CD4-positive, alpha-beta memory T cell (primary cell): Measurements from ENCODE around the gene POP4. TPM values are rescaled to one million over a fixed set of nuclear protein-coding genes. Genes with fewer than 3 reads are reported as not detected.
"Not testable (repeated sequence)": the region's sequence is repeated elsewhere in the genome, so short reads cannot be mapped to it uniquely, and the experiment has no call there.

Experiments used
- CTCF ChIA-PET: fragments of 350-600 bp; sonication (Branson Sonifier 250); formaldehyde crosslinking; loops from one replicate; lab custom pipeline; 2021; ENCODE audit warnings: inconsistent platforms; ENCODE audit not compliant: partially characterized antibody; lab: Charles Lee
- POLR2A ChIA-PET: fragments of 350-600 bp; sonication (Branson Sonifier 250); formaldehyde crosslinking; loops from one replicate; lab custom pipeline; 2021; ENCODE audit not compliant: partially characterized antibody; lab: Charles Lee
- DNase-seq, 5 donors: peaks; one replicate each; pipeline versions ENCODE4 v3.0.0 to v3.0.0-alpha.2; 2020 to 2022; ENCODE audit warnings: mixed read lengths in 1 of 5
- H3K27ac ChIP-seq: one replicate; pipeline ENCODE4 v1.7.0; 2013; ENCODE audit warnings: low read depth, low read length
- H3K27me3 ChIP-seq: 2 replicates; pipeline ENCODE4 v1.7.0; 2013; ENCODE audit warnings: mild to moderate bottlenecking, low read length, moderate library complexity; ENCODE audit not compliant: insufficient read depth
- H3K36me3 ChIP-seq: 2 replicates; pipeline ENCODE4 v1.7.0; 2013; ENCODE audit warnings: mild to moderate bottlenecking, low read length, moderate library complexity; ENCODE audit not compliant: insufficient read depth
- H3K4me1 ChIP-seq: 2 replicates; pipeline ENCODE4 v1.7.0; 2013; ENCODE audit warnings: mild to moderate bottlenecking, low read length, moderate library complexity; ENCODE audit not compliant: insufficient read depth
- H3K4me3 ChIP-seq, 2 donors: one replicate each; pipeline ENCODE4 v1.7.0; 2013; ENCODE audit warnings: low read length in 2 of 2, mild to moderate bottlenecking in 1 of 2
- H3K9me3 ChIP-seq, 2 donors: one replicate each; pipeline ENCODE4 v1.7.0; 2013; ENCODE audit warnings: low read length in 2 of 2, control low read depth in 1 of 2; ENCODE audit not compliant: control insufficient read depth in 1 of 2
- H3K27ac Mint-ChIP-seq, 7 donors: one replicate each; pipeline ENCODE4 v1.8.0; 2020 to 2021; ENCODE audit warnings: mixed read lengths in 7 of 7, mild to moderate bottlenecking in 6 of 7, inconsistent platforms in 3 of 7, moderate library complexity in 3 of 7
- H3K27me3 Mint-ChIP-seq, 2 donors: one replicate each; pipeline ENCODE4 v1.8.0; 2020 to 2021; ENCODE audit warnings: mixed read lengths in 2 of 2
- H3K36me3 Mint-ChIP-seq, 2 donors: one replicate each; pipeline ENCODE4 v1.8.0; 2020 to 2021; ENCODE audit warnings: mixed read lengths in 2 of 2, inconsistent platforms in 1 of 2, mild to moderate bottlenecking in 1 of 2
- H3K4me1 Mint-ChIP-seq, 4 donors: one replicate each; pipeline ENCODE4 v1.8.0; 2020 to 2021; ENCODE audit warnings: mixed read lengths in 4 of 4, mild to moderate bottlenecking in 1 of 4
- H3K4me3 Mint-ChIP-seq, 8 donors: one replicate each; pipeline ENCODE4 v1.8.0; 2020 to 2021; ENCODE audit warnings: mixed read lengths in 8 of 8, mild to moderate bottlenecking in 7 of 8, moderate library complexity in 6 of 8, inconsistent platforms in 3 of 8
- H3K9me3 Mint-ChIP-seq, 8 donors: one replicate each; pipeline ENCODE4 v1.8.0; 2020 to 2021; ENCODE audit warnings: mixed read lengths in 8 of 8, mild to moderate bottlenecking in 5 of 8, inconsistent platforms in 3 of 8, moderate library complexity in 1 of 8
- intact Hi-C: fragments of 100-400 bp; cut with micrococcal nuclease; formaldehyde crosslinking; loops from one replicate; pipeline ENCODE4 v1.15.1; 2023
- polyA plus RNA-seq, 2 donors: library from polyadenylated mRNA; unstranded; fragments of 300-500 nt; fragmentation: Illumina TruSeq; gene quantifications; one replicate each; pipeline ENCODE4 v1.2.3, GENCODE V29; 2021
- total RNA-seq, 2 experiments: library from RNA; stranded (reverse); gene quantifications; one replicate each; pipeline ENCODE4 v1.2.3, GENCODE V29; 2021

The POP4 gene, protein sequence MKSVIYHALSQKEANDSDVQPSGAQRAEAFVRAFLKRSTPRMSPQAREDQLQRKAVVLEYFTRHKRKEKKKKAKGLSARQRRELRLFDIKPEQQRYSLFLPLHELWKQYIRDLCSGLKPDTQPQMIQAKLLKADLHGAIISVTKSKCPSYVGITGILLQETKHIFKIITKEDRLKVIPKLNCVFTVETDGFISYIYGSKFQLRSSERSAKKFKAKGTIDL
- total RNA-seq (10 to 100 TPM; 54.1 to 58.4 TPM), polyA plus RNA-seq (100 to 1,000 TPM; 141 to 189 TPM)

DNA sequence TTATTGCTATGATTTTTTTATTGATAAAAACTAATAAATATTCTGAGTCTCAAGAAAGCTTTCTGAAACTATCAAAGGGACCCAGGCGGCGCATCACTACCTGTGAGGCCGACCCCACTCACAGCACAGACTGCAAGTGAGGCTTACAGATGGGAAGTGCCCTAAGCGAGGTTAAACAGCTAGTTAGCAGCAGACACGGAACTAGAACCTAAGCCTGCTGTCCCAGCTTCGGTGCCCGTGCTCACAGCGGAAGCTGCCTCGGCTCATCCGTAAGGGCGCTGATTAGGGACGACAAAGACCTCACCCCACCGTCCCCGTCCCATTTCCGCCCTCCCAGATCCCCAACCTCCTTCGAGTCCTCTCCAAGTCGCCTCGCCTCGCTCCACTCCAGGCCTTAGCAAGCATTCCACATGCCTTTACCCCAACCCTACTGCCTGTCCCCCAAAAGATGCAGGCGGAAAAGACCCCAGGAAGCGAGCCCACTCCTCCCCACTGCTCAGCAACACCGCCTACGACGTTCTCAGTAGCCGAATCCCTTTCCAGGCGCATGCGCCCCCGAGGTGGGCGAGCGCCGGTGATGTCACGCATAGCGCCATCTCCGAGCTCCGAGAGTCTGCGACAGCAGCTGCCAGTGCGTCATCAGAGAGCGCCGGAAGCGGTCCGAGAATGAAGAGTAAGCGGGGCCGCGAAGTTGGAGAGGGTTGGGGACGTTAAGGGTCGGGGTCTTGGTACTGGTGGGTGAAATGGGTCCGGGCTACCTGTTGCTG, at the start of gene POP4:
POP4 (plus strand) TSS at position 631 of the 767 bp plus-strand sequence; CDS start at position 667, 36 bp downstream.
- Mint-ChIP-seq H3K36me3 (peaks cover 12 to 31% of the 10 kb centered on the region in 2 donors), H3K27me3 (no peaks in the 10 kb centered on the region), H3K4me3 (peak within 1 kb of the TSS; percentile 95 to 100 (median 98)), H3K9me3 (peaks cover 0 to 4% (median 0%) of the 10 kb centered on the region in 8 donors), H3K27ac (peak within 1 kb of the TSS; percentile 99 to 100 (median 100)), H3K4me1 (peaks cover 10 to 39% (median 27%) of the 10 kb centered on the region in 4 donors)
- H3K4me3 ChIP-seq: peak within 1 kb of the TSS; percentile 78 to 87
- intact Hi-C loops: loop anchor here (1.0 to 5.0 kb wide), 5 partner anchors 85 to 394 kb away; partner anchors contain the start of genes UQCRFS1 and URI1
- POLR2A ChIA-PET: interaction anchor here (0.6 to 7.0 kb wide), 30 partner anchors 9 to 397 kb away, joined by 3 to 163 read pairs (median 7); partner anchors contain the start of genes C19orf12, PLEKHF1 and URI1
- DNase-seq: peak; percentile 95 to 97 (median 96)
- no peaks in the 10 kb centered on the region for H3K9me3 ChIP-seq
- H3K36me3 ChIP-seq: peaks cover 17% of the 10 kb centered on the region
- no peaks in the 10 kb centered on the region for H3K27me3 ChIP-seq
- peak within 1 kb of the TSS; percentile 99 for H3K27ac ChIP-seq
- H3K4me1 ChIP-seq: peaks cover 28% of the 10 kb centered on the region
- CTCF ChIA-PET: interaction anchor here (0.7 to 10.4 kb wide), 8 partner anchors 14 to 266 kb away, joined by 3 to 267 read pairs (median 50); partner anchors contain the start of genes C19orf12 and PLEKHF1

DNA sequence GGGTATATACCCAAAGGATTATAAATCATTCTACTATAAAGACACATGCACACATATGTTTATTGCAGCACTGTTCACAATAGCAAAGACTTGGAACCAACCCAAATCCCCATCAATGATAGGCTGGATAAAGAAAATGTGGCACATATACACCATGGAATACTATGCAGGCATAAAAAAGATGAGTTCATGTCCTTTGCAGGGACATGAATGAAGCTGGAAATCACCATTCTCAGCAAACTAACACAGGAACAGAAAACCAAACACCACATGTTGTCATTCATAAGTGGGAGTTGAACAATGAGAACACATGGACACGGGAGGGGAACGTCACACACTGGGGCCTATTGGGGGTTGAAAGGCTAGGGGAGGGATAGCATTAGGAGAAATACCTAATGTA, 47.0 kb upstream of the POP4 start:
- DNase-seq, H3K27ac ChIP-seq, intact Hi-C loops, H3K36me3 ChIP-seq, H3K9me3 ChIP-seq, H3K27me3 ChIP-seq, H3K4me3 Mint-ChIP-seq, H3K27ac Mint-ChIP-seq, H3K4me3 ChIP-seq, POLR2A ChIA-PET, H3K4me1 Mint-ChIP-seq, CTCF ChIA-PET, H3K4me1 ChIP-seq: not testable (repeated sequence)
- H3K9me3 Mint-ChIP-seq: peaks cover 0 to 55% (median 41%) of the 10 kb centered on the region in 8 donors
- peaks cover 8 to 16% of the 10 kb centered on the region in 2 donors for H3K27me3 Mint-ChIP-seq
- peaks cover 8 to 13% of the 10 kb centered on the region in 2 donors for H3K36me3 Mint-ChIP-seq

DNA sequence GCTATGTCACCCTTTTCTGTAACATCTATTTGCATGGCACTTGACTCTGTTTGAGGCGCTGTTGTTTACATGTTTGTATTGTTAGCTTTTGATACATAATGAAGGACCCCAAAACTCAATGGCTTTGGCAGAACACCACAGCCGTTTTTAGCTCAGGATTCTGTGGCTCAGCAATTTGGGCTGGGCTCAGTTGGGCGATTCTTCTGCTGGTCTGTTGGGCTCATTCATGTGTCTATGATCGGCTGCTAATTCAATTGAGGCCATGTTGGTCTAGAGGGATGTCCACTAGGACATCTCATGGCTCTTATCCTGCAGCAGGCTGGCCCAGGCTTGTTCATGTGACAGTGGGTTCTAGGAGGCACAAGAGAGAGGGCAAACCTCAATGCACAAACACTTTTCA, 46.3 kb upstream of the POP4 start:
- Mint-ChIP-seq H3K9me3 (peaks cover 0 to 48% (median 35%) of the 10 kb centered on the region in 8 donors), H3K4me1 (peaks cover 0 to 4% (median 0%) of the 10 kb centered on the region in 4 donors), H3K36me3 (peaks cover 8 to 13% of the 10 kb centered on the region in 2 donors), H3K27me3 (peaks cover 8 to 16% of the 10 kb centered on the region in 2 donors), H3K4me3 (no peak overlapping the region), H3K27ac (no peak overlapping the region)
- no peak for DNase-seq
- Histone ChIP-seq H3K4me1 (no peaks in the 10 kb centered on the region), H3K9me3 (no peaks in the 10 kb centered on the region), H3K36me3 (no peaks in the 10 kb centered on the region), H3K27ac (no peak overlapping the region), H3K4me3 (no peak overlapping the region), H3K27me3 (no peaks in the 10 kb centered on the region)
- POLR2A ChIA-PET: no interaction called here
- CTCF ChIA-PET: no interaction called here
- intact Hi-C loops: no loop called here

DNA sequence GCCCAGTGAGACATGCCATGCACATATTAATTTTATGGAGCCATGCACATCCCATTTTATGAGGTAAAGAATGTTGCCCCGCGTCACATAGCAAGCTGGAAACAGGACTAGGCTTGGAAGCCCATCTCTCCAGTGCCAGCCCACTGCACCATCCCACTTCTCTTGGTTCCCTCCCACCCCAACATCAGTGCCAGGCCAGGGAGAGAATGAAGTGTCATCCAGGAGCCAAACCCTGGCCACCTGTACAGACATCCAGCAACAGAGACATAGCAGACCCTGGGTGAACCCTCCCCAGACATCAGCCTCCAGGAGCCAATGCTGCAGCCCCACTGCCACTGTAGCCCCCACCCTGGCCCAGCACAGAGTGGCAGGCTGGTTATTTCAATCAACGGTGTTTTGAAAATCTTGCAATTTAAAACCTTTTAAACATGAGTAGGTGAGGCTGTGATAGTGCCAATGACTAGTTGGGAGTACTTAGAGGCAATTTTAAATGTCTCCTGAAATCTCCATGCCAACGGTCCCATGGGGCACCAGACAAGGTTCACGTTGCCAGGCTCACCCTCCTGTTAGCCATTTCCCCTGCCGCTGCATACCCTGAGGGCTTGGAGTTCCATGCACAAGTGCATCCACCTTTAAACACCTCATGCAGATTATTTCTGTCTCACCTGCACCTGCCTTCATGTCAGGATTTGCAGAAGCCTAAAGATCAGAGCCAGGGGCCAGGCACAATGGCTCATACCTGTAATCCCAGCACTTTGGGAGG, 45.6 kb upstream of the POP4 start:
- Mint-ChIP-seq H3K4me3 (no peak overlapping the region), H3K27ac (no peak overlapping the region), H3K9me3 (peaks cover 0 to 41% (median 27%) of the 10 kb centered on the region in 8 donors), H3K27me3 (peaks cover 7 to 22% of the 10 kb centered on the region in 2 donors), H3K4me1 (peaks cover 0 to 6% (median 0%) of the 10 kb centered on the region in 4 donors), H3K36me3 (peaks cover 6% of the 10 kb centered on the region in 2 donors)
- Histone ChIP-seq H3K4me1 (no peaks in the 10 kb centered on the region), H3K4me3 (no peak overlapping the region), H3K27me3 (no peaks in the 10 kb centered on the region), H3K9me3 (no peaks in the 10 kb centered on the region), H3K27ac (no peak overlapping the region), H3K36me3 (no peaks in the 10 kb centered on the region)
- DNase-seq: no peak
- intact Hi-C loops: no loop called here
- ChIA-PET POLR2A (no interaction called here), CTCF (no interaction called here)

GRCh38 chr19:29561601-29562000, 44.5 kb upstream of the POP4 start:
- POLR2A ChIA-PET: no interaction called here
- peaks cover 8 to 21% of the 10 kb centered on the region in 2 donors for H3K27me3 Mint-ChIP-seq
- no peaks in the 10 kb centered on the region for H3K4me1 ChIP-seq

GRCh38 chr19:29562299-29563297, 43.5 kb upstream of the POP4 start:
- H3K27ac Mint-ChIP-seq: peak overlapping the region in 1 of 7 donors; percentile 47
- CTCF ChIA-PET: no interaction called here
- no peak overlapping the region for H3K4me3 ChIP-seq

More at GRCh38 chr19:29561601-29562000, 44.5 kb upstream of the POP4 start:
- Mint-ChIP-seq H3K4me3 (no peak overlapping the region), H3K4me1 (peaks cover 0 to 6% (median under 1%) of the 10 kb centered on the region in 4 donors), H3K9me3 (peaks cover 0 to 32% (median 20%) of the 10 kb centered on the region in 8 donors), H3K36me3 (peaks cover 0 to 4% of the 10 kb centered on the region in 2 donors), H3K27ac (no peak overlapping the region)
- Histone ChIP-seq H3K27me3 (no peaks in the 10 kb centered on the region), H3K27ac (no peak overlapping the region), H3K9me3 (no peaks in the 10 kb centered on the region), H3K4me3 (no peak overlapping the region), H3K36me3 (no peaks in the 10 kb centered on the region)
- CTCF ChIA-PET: no interaction called here
- no peak for DNase-seq
- intact Hi-C loops: no loop called here

More at GRCh38 chr19:29562299-29563297, 43.5 kb upstream of the POP4 start:
- no peaks in the 10 kb centered on the region for H3K4me1 ChIP-seq
- Mint-ChIP-seq H3K9me3 (peaks cover 0 to 25% (median 15%) of the 10 kb centered on the region in 8 donors), H3K36me3 (peaks cover 0 to 4% of the 10 kb centered on the region in 2 donors), H3K27me3 (peaks cover 8 to 29% of the 10 kb centered on the region in 2 donors), H3K4me3 (no peak overlapping the region), H3K4me1 (peaks cover 0 to 6% (median under 1%) of the 10 kb centered on the region in 4 donors)
- POLR2A ChIA-PET: no interaction called here
- intact Hi-C loops: no loop called here
- H3K27ac ChIP-seq: no peak overlapping the region
- no peaks in the 10 kb centered on the region for H3K9me3 ChIP-seq
- H3K27me3 ChIP-seq: no peaks in the 10 kb centered on the region
- no peaks in the 10 kb centered on the region for H3K36me3 ChIP-seq
- DNase-seq: no peak
